Measurements from ENCODE around the gene SCD5. TPM values are rescaled to one million over a fixed set of nuclear protein-coding genes. Genes with fewer than 3 reads are reported as not detected.

SCD5 gene
- polyA plus RNA-seq, 4 donors: 0.45 to 73.0 (median 5.3) TPM

DNA sequence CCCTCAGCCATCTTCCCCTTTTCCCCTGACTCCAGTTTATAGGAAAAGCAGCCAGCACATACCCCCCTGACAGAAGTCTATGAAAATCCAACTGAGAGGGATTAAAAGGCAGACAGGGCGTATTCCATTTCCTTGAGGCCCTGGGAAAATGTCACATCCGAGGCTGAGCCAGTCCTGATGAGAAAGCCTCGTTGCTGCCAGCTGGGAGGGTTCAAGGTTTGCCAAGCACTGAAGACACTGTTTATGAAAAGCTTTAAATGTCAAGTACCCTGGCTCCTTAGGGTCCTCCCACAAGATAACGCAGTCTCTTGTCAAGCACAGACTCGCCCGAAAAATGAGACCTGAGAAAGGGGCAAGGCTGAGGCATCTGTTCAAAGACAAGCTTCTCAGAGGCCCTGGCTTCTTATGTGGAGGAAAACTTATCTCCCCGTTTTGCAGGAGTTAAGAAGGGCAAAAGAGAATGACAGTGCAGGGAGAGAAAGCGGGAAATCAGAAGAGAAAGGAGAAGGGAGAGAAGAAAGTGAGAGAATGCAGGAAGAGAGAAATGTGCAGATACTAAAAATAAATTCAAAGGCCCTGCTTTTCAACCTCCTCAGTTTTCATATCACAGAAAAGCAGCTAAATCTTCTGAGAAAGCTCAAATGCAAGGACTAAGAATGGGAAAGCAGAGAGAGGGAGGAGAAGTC is 44.7 kb downstream of the SCD5 start:
- peaks cover 0 to 4% (median 0%) of the 10 kb centered on the region in 3 donors for H3K36me3 ChIP-seq (ENCODE audit: control insufficient read depth in 3 of 3, insufficient read depth in 2 of 3, low read depth in 1 of 3, low read length in 3 of 3)
- FAIRE-seq: no peak
- 29 to 39% (median 39%) methylated on average over 8 of the region's 8 CpGs for WGBS, 3 donors
- peaks cover 0 to 23% (median 0%) of the 10 kb centered on the region in 3 donors for H3K4me1 ChIP-seq (ENCODE audit: control insufficient read depth in 3 of 3, insufficient read depth in 2 of 3, low read depth in 1 of 3, low read length in 2 of 3)
- DNase-seq: peak in 1 of 2 donors; percentile 56
- no peak overlapping the region for H3K4me3 ChIP-seq (ENCODE audit: low read depth in 1 of 3, low read length in 3 of 3)
- no peaks in the 10 kb centered on the region for H3K27me3 ChIP-seq (ENCODE audit: control insufficient read depth in 3 of 3, insufficient read depth in 3 of 3, low read length in 3 of 3)
- peaks cover 0 to 7% of the 10 kb centered on the region in 2 donors for H3K9me3 ChIP-seq (ENCODE audit: control insufficient read depth in 2 of 2, insufficient read depth in 1 of 2, low read depth in 1 of 2, low read length in 1 of 2)
- H3K27ac ChIP-seq (ENCODE audit: low read depth in 1 of 3, low read length in 2 of 3): peak overlapping the region in 1 of 3 donors; percentile 27

DNA sequence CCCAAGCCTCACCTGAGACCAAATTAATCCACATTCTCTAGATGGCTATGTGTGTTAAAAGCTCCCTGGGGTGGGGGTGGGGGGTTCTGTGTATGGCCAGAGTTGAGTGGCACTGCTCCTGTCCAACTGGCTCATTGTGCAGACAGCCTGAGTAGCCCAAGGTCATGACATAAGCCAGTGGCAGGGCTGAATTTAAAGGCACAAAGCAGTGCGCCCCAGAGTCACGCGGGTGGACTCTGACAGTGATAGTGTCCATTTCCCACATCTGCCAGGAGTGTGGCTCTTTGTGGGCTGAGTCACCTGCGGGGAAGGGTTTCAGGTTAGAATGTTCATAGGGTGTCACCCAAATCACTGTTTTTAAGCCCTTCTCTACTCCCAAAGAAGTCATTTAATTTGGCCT is 45.4 kb downstream of the SCD5 start:
- Histone ChIP-seq H3K4me3 (ENCODE audit: low read depth in 1 of 3, low read length in 3 of 3) (no peak overlapping the region), H3K9me3 (ENCODE audit: control insufficient read depth in 2 of 2, insufficient read depth in 1 of 2, low read depth in 1 of 2, low read length in 1 of 2) (peaks cover 0 to 7% of the 10 kb centered on the region in 2 donors), H3K4me1 (ENCODE audit: control insufficient read depth in 3 of 3, insufficient read depth in 2 of 3, low read depth in 1 of 3, low read length in 2 of 3) (peaks cover 0 to 28% (median 0%) of the 10 kb centered on the region in 3 donors), H3K36me3 (ENCODE audit: control insufficient read depth in 3 of 3, insufficient read depth in 2 of 3, low read depth in 1 of 3, low read length in 3 of 3) (peaks cover 0 to 3% (median 0%) of the 10 kb centered on the region in 3 donors), H3K27ac (ENCODE audit: low read depth in 1 of 3, low read length in 2 of 3) (peak overlapping the region in 1 of 3 donors; percentile 27), H3K27me3 (ENCODE audit: control insufficient read depth in 3 of 3, insufficient read depth in 3 of 3, low read length in 3 of 3) (no peaks in the 10 kb centered on the region)
- WGBS, 3 donors: 85 to 91% (median 88%) methylated on average over 4 of the region's 4 CpGs
- no peak for FAIRE-seq
- DNase-seq: peak in 1 of 2 donors; percentile 23

DNA sequence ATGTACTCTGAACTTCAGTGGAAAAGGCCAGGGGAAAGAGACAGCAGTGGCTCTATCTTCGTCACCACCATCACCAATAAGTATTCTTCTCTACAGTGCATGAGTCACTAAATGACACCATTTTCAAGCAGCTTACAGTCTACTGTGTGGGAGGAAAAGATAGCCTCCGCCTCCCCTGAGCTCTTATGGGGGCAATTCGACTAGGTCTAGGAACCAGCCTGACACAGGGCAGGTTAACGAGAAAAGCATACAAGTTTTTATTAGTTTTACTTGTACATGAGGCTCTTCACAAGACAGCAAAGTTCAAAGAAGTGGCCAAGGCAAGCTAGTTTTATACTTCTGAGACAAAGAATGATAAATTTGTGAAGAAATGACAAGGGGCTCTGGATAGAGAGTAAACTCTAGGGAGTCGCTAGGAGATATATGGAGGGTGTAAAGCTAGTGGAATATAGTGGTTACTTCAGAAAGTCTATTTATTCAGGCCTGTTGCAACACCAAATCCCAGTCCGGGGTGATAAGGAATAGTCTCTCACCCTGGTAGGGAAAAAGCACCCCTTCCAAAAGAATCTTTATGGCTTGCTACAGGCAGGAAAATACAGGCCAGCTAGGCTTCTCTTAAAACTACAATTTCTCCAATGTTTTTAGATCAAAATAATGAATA is 49.7 kb downstream of the SCD5 start:
- no peak for FAIRE-seq
- DNase-seq: peak in 1 of 2 donors; percentile 64

DNA sequence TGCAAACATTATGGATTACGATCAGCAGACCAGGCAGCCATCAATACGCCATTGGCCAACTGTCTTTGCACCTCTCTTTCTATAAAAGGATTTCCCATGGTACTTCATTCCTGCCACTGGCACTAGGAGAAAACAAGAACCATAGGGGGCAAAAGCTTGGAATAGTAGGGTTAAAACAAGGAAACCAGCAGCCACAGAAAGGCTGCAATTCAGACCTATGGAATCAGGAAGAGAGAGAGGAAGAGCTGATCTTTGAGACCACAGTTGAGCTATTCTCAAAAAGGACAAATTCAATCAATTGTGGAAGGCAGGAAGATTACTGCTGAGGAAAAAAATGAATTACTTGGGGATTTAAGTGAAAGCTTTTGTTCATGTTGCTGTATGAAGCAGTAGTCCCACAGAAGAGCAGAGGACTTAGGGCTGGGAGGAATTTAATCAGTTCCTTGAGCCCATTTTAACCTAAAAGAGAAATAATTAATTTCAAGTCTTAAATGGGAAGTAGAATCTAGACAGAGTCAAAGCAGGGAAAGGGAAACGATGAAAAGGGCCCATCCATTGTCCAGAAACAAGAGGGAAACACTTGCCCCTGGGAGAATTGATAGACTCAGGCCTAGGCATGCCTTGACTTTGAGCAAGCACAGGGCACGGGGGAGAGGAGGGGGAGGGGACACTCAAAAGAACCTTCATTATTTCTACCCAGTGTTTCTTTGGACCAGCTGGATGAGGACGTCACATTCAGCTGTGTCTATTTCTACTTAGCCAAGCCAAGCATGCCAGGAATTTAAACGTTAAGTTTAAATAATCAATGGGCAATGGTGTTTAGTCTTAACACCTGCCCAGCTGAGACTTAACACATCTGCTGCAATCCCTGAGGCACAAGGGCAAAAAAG is 50.7 kb downstream of the SCD5 start:
- H3K27ac ChIP-seq (ENCODE audit: low read depth in 1 of 3, low read length in 2 of 3): peak overlapping the region in 1 of 3 donors; percentile 44
- 80 to 85% (median 84%) methylated on average over 6 of the region's 6 CpGs for WGBS, 3 donors

More for the DNA sequence above, 49.7 kb downstream of the SCD5 start:
- WGBS, 3 donors: 82 to 92% (median 85%) methylated on average over 6 of the region's 6 CpGs
- Histone ChIP-seq H3K9me3 (ENCODE audit: control insufficient read depth in 2 of 2, insufficient read depth in 1 of 2, low read depth in 1 of 2, low read length in 1 of 2) (no peaks in the 10 kb centered on the region), H3K4me1 (ENCODE audit: control insufficient read depth in 3 of 3, insufficient read depth in 2 of 3, low read depth in 1 of 3, low read length in 2 of 3) (peaks cover 0 to 26% (median 0%) of the 10 kb centered on the region in 3 donors), H3K36me3 (ENCODE audit: control insufficient read depth in 3 of 3, insufficient read depth in 2 of 3, low read depth in 1 of 3, low read length in 3 of 3) (no peaks in the 10 kb centered on the region), H3K27ac (ENCODE audit: low read depth in 1 of 3, low read length in 2 of 3) (peak overlapping the region in 1 of 3 donors; percentile 44), H3K27me3 (ENCODE audit: control insufficient read depth in 3 of 3, insufficient read depth in 3 of 3, low read length in 3 of 3) (no peaks in the 10 kb centered on the region), H3K4me3 (ENCODE audit: low read depth in 1 of 3, low read length in 3 of 3) (no peak overlapping the region)

DNA sequence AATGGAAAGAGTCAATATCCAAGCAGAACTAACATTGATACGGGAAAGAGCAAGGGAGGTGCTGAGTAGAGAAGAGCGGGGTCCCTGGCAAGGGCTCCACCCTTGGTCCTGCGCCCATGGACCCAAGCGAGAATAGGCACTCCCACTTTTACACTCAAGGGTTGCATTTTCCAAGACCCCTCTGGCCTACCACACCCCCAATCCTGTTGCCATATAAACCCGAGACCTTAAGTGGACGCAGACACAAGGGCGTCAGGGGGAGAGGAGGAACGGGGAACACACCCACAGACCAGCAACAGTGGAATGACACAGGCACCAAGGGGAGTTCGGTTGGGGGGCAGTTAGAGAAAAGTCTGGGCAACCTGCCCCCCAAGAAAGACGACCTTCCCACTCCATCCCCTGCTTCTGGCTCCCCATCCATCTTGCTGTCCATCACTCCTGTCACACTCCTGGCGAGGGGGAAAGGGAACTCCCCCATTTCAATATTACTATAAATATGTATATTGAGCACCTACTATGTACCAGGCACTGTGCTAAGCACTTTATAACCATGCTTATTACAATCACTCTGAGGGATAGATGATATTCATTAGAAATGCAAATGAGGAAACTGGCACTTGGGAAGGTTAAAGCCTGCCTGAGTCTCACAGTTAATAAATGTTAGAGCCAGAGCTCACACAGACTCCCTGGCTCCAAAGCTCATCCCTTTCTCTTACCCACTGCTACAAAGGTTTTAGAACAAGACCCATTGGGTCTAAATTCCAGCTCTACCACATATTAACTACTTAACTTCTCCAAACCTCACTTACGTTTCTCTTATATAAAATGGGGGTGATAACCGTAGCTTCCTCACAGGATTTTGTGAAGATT is 51.7 kb downstream of the SCD5 start:
- WGBS, 3 donors: 77 to 84% (median 78%) methylated on average over 12 of the region's 13 CpGs
- Histone ChIP-seq H3K4me3 (ENCODE audit: low read depth in 1 of 3, low read length in 3 of 3) (no peak overlapping the region), H3K27me3 (ENCODE audit: control insufficient read depth in 3 of 3, insufficient read depth in 3 of 3, low read length in 3 of 3) (no peaks in the 10 kb centered on the region), H3K36me3 (ENCODE audit: control insufficient read depth in 3 of 3, insufficient read depth in 2 of 3, low read depth in 1 of 3, low read length in 3 of 3) (peaks cover 0 to 10% (median 0%) of the 10 kb centered on the region in 3 donors), H3K9me3 (ENCODE audit: control insufficient read depth in 2 of 2, insufficient read depth in 1 of 2, low read depth in 1 of 2, low read length in 1 of 2) (no peaks in the 10 kb centered on the region), H3K27ac (ENCODE audit: low read depth in 1 of 3, low read length in 2 of 3) (peak overlapping the region in 1 of 3 donors; percentile 2), H3K4me1 (ENCODE audit: control insufficient read depth in 3 of 3, insufficient read depth in 2 of 3, low read depth in 1 of 3, low read length in 2 of 3) (peaks cover 0 to 15% (median 0%) of the 10 kb centered on the region in 3 donors)
- peak in 1 of 2 donors; percentile 40 for DNase-seq
- FAIRE-seq: no peak

More for the DNA sequence above, 50.7 kb downstream of the SCD5 start:
- FAIRE-seq (no peak), DNase-seq (no peak)
- Histone ChIP-seq H3K36me3 (ENCODE audit: control insufficient read depth in 3 of 3, insufficient read depth in 2 of 3, low read depth in 1 of 3, low read length in 3 of 3) (peaks cover 0 to 2% (median 0%) of the 10 kb centered on the region in 3 donors), H3K4me3 (ENCODE audit: low read depth in 1 of 3, low read length in 3 of 3) (no peak overlapping the region), H3K4me1 (ENCODE audit: control insufficient read depth in 3 of 3, insufficient read depth in 2 of 3, low read depth in 1 of 3, low read length in 2 of 3) (peaks cover 0 to 16% (median 0%) of the 10 kb centered on the region in 3 donors), H3K9me3 (ENCODE audit: control insufficient read depth in 2 of 2, insufficient read depth in 1 of 2, low read depth in 1 of 2, low read length in 1 of 2) (no peaks in the 10 kb centered on the region), H3K27me3 (ENCODE audit: control insufficient read depth in 3 of 3, insufficient read depth in 3 of 3, low read length in 3 of 3) (no peaks in the 10 kb centered on the region)

DNA sequence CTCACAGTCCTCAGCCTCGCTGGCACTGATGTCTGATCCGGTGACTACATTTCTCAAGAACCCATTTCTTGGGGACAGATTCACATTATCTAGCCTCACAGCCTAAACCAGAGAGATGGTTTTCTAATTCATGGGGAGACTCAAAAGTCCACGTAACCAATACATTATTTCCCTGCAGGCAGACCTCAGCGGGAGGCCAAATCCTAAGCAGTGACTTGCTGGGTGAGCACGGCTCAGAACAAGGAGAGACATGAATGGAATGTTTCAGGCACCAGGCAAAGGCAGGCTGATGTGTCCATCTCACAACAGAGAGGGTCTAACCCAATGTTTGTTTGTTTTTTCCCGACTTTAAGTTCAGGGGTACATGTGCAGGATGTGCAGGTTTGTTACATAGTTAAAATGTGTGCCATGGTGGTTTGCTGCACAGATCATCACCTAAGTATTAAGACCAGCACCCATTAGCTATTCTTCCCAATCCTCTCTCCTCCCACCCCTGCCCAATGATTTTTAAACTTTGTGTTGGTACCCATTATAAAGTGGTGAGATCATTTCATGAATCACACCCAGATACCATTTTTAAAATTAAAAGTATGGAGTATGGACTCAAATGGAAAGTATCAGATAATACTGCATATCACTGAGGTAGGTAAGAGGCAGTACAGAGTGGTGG is 53.3 kb downstream of the SCD5 start:
- H3K9me3 ChIP-seq (ENCODE audit: control insufficient read depth in 2 of 2, insufficient read depth in 1 of 2, low read depth in 1 of 2, low read length in 1 of 2): no peaks in the 10 kb centered on the region
- DNase-seq: no peak
- no peak overlapping the region for H3K27ac ChIP-seq (ENCODE audit: low read depth in 1 of 3, low read length in 2 of 3)
- no peak for FAIRE-seq
- H3K36me3 ChIP-seq (ENCODE audit: control insufficient read depth in 3 of 3, insufficient read depth in 2 of 3, low read depth in 1 of 3, low read length in 3 of 3): peaks cover 0 to 17% (median 0%) of the 10 kb centered on the region in 3 donors
- H3K4me3 ChIP-seq (ENCODE audit: low read depth in 1 of 3, low read length in 3 of 3): no peak overlapping the region
- 84 to 90% (median 88%) methylated on average over 6 of the region's 6 CpGs for WGBS, 3 donors
- peaks cover 0 to 15% (median 0%) of the 10 kb centered on the region in 3 donors for H3K4me1 ChIP-seq (ENCODE audit: control insufficient read depth in 3 of 3, insufficient read depth in 2 of 3, low read depth in 1 of 3, low read length in 2 of 3)
- H3K27me3 ChIP-seq (ENCODE audit: control insufficient read depth in 3 of 3, insufficient read depth in 3 of 3, low read length in 3 of 3): no peaks in the 10 kb centered on the region

GRCh38 chr4:82744284-82744968 is 54.2 kb downstream of the SCD5 start:
- H3K9me3 ChIP-seq (ENCODE audit: control insufficient read depth in 2 of 2, insufficient read depth in 1 of 2, low read depth in 1 of 2, low read length in 1 of 2): no peaks in the 10 kb centered on the region
- no peak for FAIRE-seq
- 40 to 67% (median 43%) methylated on average over 5 of the region's 5 CpGs for WGBS, 3 donors
- no peak overlapping the region for H3K4me3 ChIP-seq (ENCODE audit: low read depth in 1 of 3, low read length in 3 of 3)
- H3K36me3 ChIP-seq (ENCODE audit: control insufficient read depth in 3 of 3, insufficient read depth in 2 of 3, low read depth in 1 of 3, low read length in 3 of 3): peaks cover 0 to 23% (median 0%) of the 10 kb centered on the region in 3 donors
- H3K27ac ChIP-seq (ENCODE audit: low read depth in 1 of 3, low read length in 2 of 3): no peak overlapping the region
- H3K27me3 ChIP-seq (ENCODE audit: control insufficient read depth in 3 of 3, insufficient read depth in 3 of 3, low read length in 3 of 3): no peaks in the 10 kb centered on the region
- H3K4me1 ChIP-seq (ENCODE audit: control insufficient read depth in 3 of 3, insufficient read depth in 2 of 3, low read depth in 1 of 3, low read length in 2 of 3): peaks cover 0 to 15% (median 0%) of the 10 kb centered on the region in 3 donors
- DNase-seq: no peak

All from small intestine (tissue), 7 donors.